Sigmoid colon (tissue), 7 donors: ENCODE measurements around the gene GRIN2A. TPM values are rescaled to one million over a fixed set of nuclear protein-coding genes. Genes with fewer than 3 reads are reported as not detected.

Experiments used
- DNase-seq: peaks from one replicate; pipeline ENCODE4 v3.0.0-alpha.2; 2019
- H3K27ac ChIP-seq, 4 donors: fragments of 200-600 bp; sonication (generic); one replicate each; pipeline ENCODE4 v1.5.1; 2016 to 2019; ENCODE audit warnings: mild to moderate bottlenecking in 1 of 4
- H3K27me3 ChIP-seq, 3 donors: fragments of 200-600 bp; sonication (generic); one replicate each; pipeline ENCODE4 v1.5.1; 2019; ENCODE audit warnings: mild to moderate bottlenecking in 1 of 3
- H3K36me3 ChIP-seq, 4 donors: fragments of 200-600 bp; sonication (generic); one replicate each; pipeline ENCODE4 v1.5.1; 2016 to 2019
- H3K4me1 ChIP-seq, 4 donors: fragments of 200-600 bp; sonication (generic); one replicate each; pipeline ENCODE4 v1.5.1; 2017 to 2019
- H3K4me3 ChIP-seq, 4 donors: fragments of 200-600 bp; sonication (generic); one replicate each; pipeline ENCODE4 v1.5.1; 2017 to 2019; ENCODE audit warnings: mild to moderate bottlenecking in 2 of 4, moderate library complexity in 1 of 4
- H3K9me3 ChIP-seq, 4 donors: fragments of 200-600 bp in 3 of 4; sonication (generic) in 3 of 4; one replicate each; pipeline versions ENCODE4 v1.5.1 to v1.6.1; 2013 to 2019
- CTCF ChIP-seq, 4 experiments: fragments of 450-650 bp in 3 of 4; fragments of 200-600 bp in 1 of 4; IDR thresholded peaks; one replicate each; pipeline ENCODE4 v1.5.1; 2016 to 2019; ENCODE audit warnings: antibody characterized with exemption in 4 of 4, mild to moderate bottlenecking in 3 of 4, moderate library complexity in 2 of 4
- EP300 ChIP-seq, 4 donors: sonication (generic); formaldehyde crosslinking; IDR thresholded peaks; one replicate each; pipeline ENCODE4 v1.6.1; 2017; ENCODE audit warnings: antibody characterized with exemption in 4 of 4
- POLR2A ChIP-seq, 2 donors: fragments of 450-650 bp; IDR thresholded peaks; one replicate each; pipeline ENCODE4 v1.6.1; 2016; ENCODE audit warnings: antibody characterized with exemption in 2 of 2, mild to moderate bottlenecking in 2 of 2, moderate library complexity in 2 of 2
- POLR2AphosphoS5 ChIP-seq, 4 donors: sonication (generic); formaldehyde crosslinking; IDR thresholded peaks; one replicate each; pipeline ENCODE4 v1.6.1; 2017; ENCODE audit warnings: antibody characterized with exemption in 4 of 4
- WGBS, 2 donors: extraction: QIAGEN DNeasy Blood & Tissue Kit; methylation state at CpG; one replicate each; pipeline ENCODE4 v1.1.7; 2013; 5-methylcytosine and 5-hydroxymethylcytosine counted together
- intact Hi-C: fragments of 100-400 bp; cut with DNase I; formaldehyde crosslinking; loops from one replicate; pipeline ENCODE4 v1.15.1; 2023
- polyA plus RNA-seq, 3 donors: library from polyadenylated mRNA; stranded (reverse); fragments of 200-250 nt; gene quantifications; one replicate each; pipeline ENCODE4 v1.2.3, GENCODE V29; 2013
- total RNA-seq, 4 donors: library from RNA; depleted of rRNA; stranded (reverse); fragments of >200 nt; gene quantifications; one replicate each; pipeline ENCODE4 v1.1.0, GENCODE V29; 2016
- donor health status: healthy with polysubstance abuse.
- donor health status: Bipolar disorder and iron deficiency.
- donor health status: healthy.

GRIN2A gene
- total and polyA plus RNA-seq, 7 donors = under 0.01 to 0.36 (median 0.09) TPM

- Histone ChIP-seq H3K36me3 (no peaks in the 10 kb centered on the region), H3K4me3 (no peak overlapping the region), H3K27me3 (no peaks in the 10 kb centered on the region), H3K27ac (no peak overlapping the region), H3K9me3 (no peaks in the 10 kb centered on the region), H3K4me1 (peaks cover 0 to 24% (median 14%) of the 10 kb centered on the region in 4 donors)
- no peak for TF ChIP-seq EP300 (IDR thresholded peaks at IDR 0.05)
- TF ChIP-seq POLR2A (IDR thresholded peaks at IDR 0.05) = no peak
- no peak for TF ChIP-seq POLR2AphosphoS5 (IDR thresholded peaks at IDR 0.05)
- WGBS, 2 donors = 76 to 77% methylated on average over 7 of the region's 7 CpGs
- no peak for DNase-seq
- intact Hi-C loops = no loop called here
These were observed 69.0 kb downstream of the GRIN2A start for GRCh38 chr16:10113248-10113647.

- intact Hi-C loops = no loop called here
- TF ChIP-seq POLR2AphosphoS5 (IDR thresholded peaks at IDR 0.05) = no peak
- no peak for TF ChIP-seq CTCF (IDR thresholded peaks at IDR 0.05)
- no peak for TF ChIP-seq POLR2A (IDR thresholded peaks at IDR 0.05)
- Histone ChIP-seq H3K27ac (no peak overlapping the region), H3K36me3 (no peaks in the 10 kb centered on the region), H3K4me1 (peaks cover 0 to 24% (median 14%) of the 10 kb centered on the region in 4 donors), H3K27me3 (no peaks in the 10 kb centered on the region), H3K9me3 (no peaks in the 10 kb centered on the region), H3K4me3 (no peak overlapping the region)
- 91% methylated on average over 5 of the region's 5 CpGs for WGBS, 2 donors
- DNase-seq = no peak
These were observed 70.2 kb downstream of the GRIN2A start for GRCh38 chr16:10112021-10112420.

GRCh38 chr16:10111156-10111761 is 71.0 kb downstream of the GRIN2A start:
- TF ChIP-seq EP300 (IDR thresholded peaks at IDR 0.05) = no peak
- TF ChIP-seq POLR2AphosphoS5 (IDR thresholded peaks at IDR 0.05) = no peak
- TF ChIP-seq POLR2A (IDR thresholded peaks at IDR 0.05) = no peak
- TF ChIP-seq CTCF (IDR thresholded peaks at IDR 0.05) = no peak
- WGBS, 2 donors = 89 to 94% methylated on average over 26 of the region's 26 CpGs
- Histone ChIP-seq H3K27me3 (no peaks in the 10 kb centered on the region), H3K27ac (no peak overlapping the region), H3K4me3 (no peak overlapping the region), H3K9me3 (no peaks in the 10 kb centered on the region), H3K36me3 (no peaks in the 10 kb centered on the region), H3K4me1 (peaks cover 0 to 24% (median 14%) of the 10 kb centered on the region in 4 donors)
- intact Hi-C loops = no loop called here
- no peak for DNase-seq

- Histone ChIP-seq H3K27me3 (no peaks in the 10 kb centered on the region), H3K4me3 (no peak overlapping the region), H3K9me3 (no peaks in the 10 kb centered on the region), H3K27ac (no peak overlapping the region), H3K36me3 (no peaks in the 10 kb centered on the region), H3K4me1 (peaks cover 0 to 20% (median 14%) of the 10 kb centered on the region in 4 donors)
- TF ChIP-seq CTCF (IDR thresholded peaks at IDR 0.05) = no peak
- TF ChIP-seq EP300 (IDR thresholded peaks at IDR 0.05) = no peak
- no peak for TF ChIP-seq POLR2A (IDR thresholded peaks at IDR 0.05)
- TF ChIP-seq POLR2AphosphoS5 (IDR thresholded peaks at IDR 0.05) = no peak
- DNase-seq = no peak
- intact Hi-C loops = no loop called here
- WGBS, 2 donors = 48 to 51% methylated on average over 4 of the region's 4 CpGs
These were observed 71.7 kb downstream of the GRIN2A start for GRCh38 chr16:10110552-10110951.

GRCh38 chr16:10107081-10107480 is 75.1 kb downstream of the GRIN2A start:
- intact Hi-C loops = no loop called here
- Histone ChIP-seq H3K27me3 (no peaks in the 10 kb centered on the region), H3K4me1 (peaks cover 0 to 17% (median 0%) of the 10 kb centered on the region in 4 donors), H3K36me3 (no peaks in the 10 kb centered on the region), H3K9me3 (no peaks in the 10 kb centered on the region), H3K4me3 (no peak overlapping the region), H3K27ac (no peak overlapping the region)
- TF ChIP-seq POLR2AphosphoS5 (IDR thresholded peaks at IDR 0.05) (no peak), POLR2A (IDR thresholded peaks at IDR 0.05) (no peak), EP300 (IDR thresholded peaks at IDR 0.05) (no peak), CTCF (IDR thresholded peaks at IDR 0.05) (no peak)
- WGBS, 2 donors = 93 to 98% methylated on average over 1 of the region's 1 CpG
- no peak for DNase-seq
